Activated CD4-positive, alpha-beta memory T cell treated with anti-CD3 and anti-CD28 coated beads for 36 hours (primary cell): ENCODE results near the gene RALGPS1. TPM values are rescaled to one million over a fixed set of nuclear protein-coding genes. Genes with fewer than 3 reads are reported as not detected.

Source experiments
- CTCF ChIA-PET: fragments of 350-600 bp; sonication (Branson Sonifier 250); formaldehyde crosslinking; loops from one replicate; lab custom pipeline; 2021; ENCODE audit warnings: antibody characterized with exemption, inconsistent platforms; lab: Charles Lee
- POLR2A ChIA-PET: fragments of 350-600 bp; sonication (Branson Sonifier 250); formaldehyde crosslinking; loops from one replicate; lab custom pipeline; 2021; ENCODE audit warnings: antibody characterized with exemption; lab: Charles Lee
- DNase-seq: peaks from one replicate; pipeline ENCODE4 v3.0.0-alpha.2; 2020
- H3K27ac Mint-ChIP-seq: one replicate; pipeline ENCODE4 v1.8.0; 2021; ENCODE audit warnings: mixed read lengths
- H3K27me3 Mint-ChIP-seq: one replicate; pipeline ENCODE4 v1.8.0; 2021; ENCODE audit warnings: mixed read lengths
- H3K36me3 Mint-ChIP-seq: one replicate; pipeline ENCODE4 v1.8.0; 2021; ENCODE audit warnings: mixed read lengths
- H3K4me1 Mint-ChIP-seq: one replicate; pipeline ENCODE4 v1.8.0; 2021; ENCODE audit warnings: low read depth, mixed read lengths
- H3K4me3 Mint-ChIP-seq: one replicate; pipeline ENCODE4 v1.8.0; 2021; ENCODE audit warnings: mild to moderate bottlenecking, mixed read lengths
- H3K9me3 Mint-ChIP-seq: one replicate; pipeline ENCODE4 v1.8.0; 2021; ENCODE audit warnings: mixed read lengths
- intact Hi-C: fragments of 100-400 bp; cut with micrococcal nuclease; formaldehyde crosslinking; loops from one replicate; pipeline ENCODE4 v1.15.1; 2023
- total RNA-seq, 2 experiments: library from RNA; stranded (reverse); gene quantifications; one replicate each; pipeline ENCODE4 v1.2.3, GENCODE V29; 2021

The RALGPS1 gene
- total RNA-seq, 2 experiments from 2014 or later: 2.1 to 3.1 TPM

- intact Hi-C loops: no loop called here
- ChIA-PET POLR2A (no interaction called here), CTCF (no interaction called here)
- Mint-ChIP-seq H3K27me3 (no peaks in the 10 kb centered on the region), H3K4me1 (no peaks in the 10 kb centered on the region), H3K4me3 (no peak overlapping the region), H3K27ac (no peak overlapping the region), H3K9me3 (no peaks in the 10 kb centered on the region), H3K36me3 (no peaks in the 10 kb centered on the region)
- DNase-seq: no peak
Observed at GRCh38 chr9:127130235-127130634, 215.7 kb downstream of the RALGPS1 start.

- no peaks in the 10 kb centered on the region for H3K9me3 Mint-ChIP-seq
- no peaks in the 10 kb centered on the region for H3K4me1 Mint-ChIP-seq
- no peak overlapping the region for H3K27ac Mint-ChIP-seq
- H3K27me3 Mint-ChIP-seq: no peaks in the 10 kb centered on the region
- ChIA-PET POLR2A (no interaction called here), CTCF (no interaction called here)
- intact Hi-C loops: no loop called here
- no peak for DNase-seq
- no peak overlapping the region for H3K4me3 Mint-ChIP-seq
- no peaks in the 10 kb centered on the region for H3K36me3 Mint-ChIP-seq
Observed at GRCh38 chr9:127130661-127131538, 216.3 kb downstream of the RALGPS1 start.

- no peaks in the 10 kb centered on the region for H3K4me1 Mint-ChIP-seq
- no peak for DNase-seq
- H3K27me3 Mint-ChIP-seq: no peaks in the 10 kb centered on the region
- H3K27ac Mint-ChIP-seq: no peak overlapping the region
- intact Hi-C loops: no loop called here
- H3K4me3 Mint-ChIP-seq: no peak overlapping the region
- ChIA-PET POLR2A (no interaction called here), CTCF (no interaction called here)
- H3K36me3 Mint-ChIP-seq: no peaks in the 10 kb centered on the region
- no peaks in the 10 kb centered on the region for H3K9me3 Mint-ChIP-seq
Observed at GRCh38 chr9:127131871-127132270, 217.3 kb downstream of the RALGPS1 start.

GRCh38 chr9:127132375-127132774 lies 217.8 kb downstream of the RALGPS1 start:
- no peak overlapping the region for H3K4me3 Mint-ChIP-seq
- no peaks in the 10 kb centered on the region for H3K9me3 Mint-ChIP-seq
- H3K36me3 Mint-ChIP-seq: no peaks in the 10 kb centered on the region
- POLR2A ChIA-PET: no interaction called here
- CTCF ChIA-PET: no interaction called here
- intact Hi-C loops: no loop called here
- no peak overlapping the region for H3K27ac Mint-ChIP-seq
- H3K27me3 Mint-ChIP-seq: no peaks in the 10 kb centered on the region
- no peak for DNase-seq
- no peaks in the 10 kb centered on the region for H3K4me1 Mint-ChIP-seq

GRCh38 chr9:127132921-127133647 lies 218.5 kb downstream of the RALGPS1 start:
- H3K4me1 Mint-ChIP-seq: no peaks in the 10 kb centered on the region
- H3K4me3 Mint-ChIP-seq: no peak overlapping the region
- POLR2A ChIA-PET: no interaction called here
- CTCF ChIA-PET: no interaction called here
- no peaks in the 10 kb centered on the region for H3K9me3 Mint-ChIP-seq
- H3K36me3 Mint-ChIP-seq: no peaks in the 10 kb centered on the region
- intact Hi-C loops: no loop called here
- no peaks in the 10 kb centered on the region for H3K27me3 Mint-ChIP-seq
- no peak for DNase-seq
- no peak overlapping the region for H3K27ac Mint-ChIP-seq

- Mint-ChIP-seq H3K27ac (no peak overlapping the region), H3K4me1 (no peaks in the 10 kb centered on the region), H3K36me3 (no peaks in the 10 kb centered on the region), H3K27me3 (no peaks in the 10 kb centered on the region), H3K9me3 (no peaks in the 10 kb centered on the region), H3K4me3 (no peak overlapping the region)
- DNase-seq: no peak
- CTCF ChIA-PET: no interaction called here
- intact Hi-C loops: no loop called here
- POLR2A ChIA-PET: no interaction called here
Observed at GRCh38 chr9:127133739-127134167, 219.2 kb downstream of the RALGPS1 start.

GRCh38 chr9:127135056-127135745 lies 220.6 kb downstream of the RALGPS1 start:
- POLR2A ChIA-PET: no interaction called here
- no peaks in the 10 kb centered on the region for H3K27me3 Mint-ChIP-seq
- no peak overlapping the region for H3K27ac Mint-ChIP-seq
- CTCF ChIA-PET: no interaction called here
- no peak overlapping the region for H3K4me3 Mint-ChIP-seq
- no peaks in the 10 kb centered on the region for H3K36me3 Mint-ChIP-seq
- no peaks in the 10 kb centered on the region for H3K4me1 Mint-ChIP-seq
- no peaks in the 10 kb centered on the region for H3K9me3 Mint-ChIP-seq
- DNase-seq: no peak
- intact Hi-C loops: no loop called here

GRCh38 chr9:127136081-127136879 lies 221.7 kb downstream of the RALGPS1 start:
- ChIA-PET CTCF (no interaction called here), POLR2A (no interaction called here)
- intact Hi-C loops: no loop called here
- Mint-ChIP-seq H3K27me3 (no peaks in the 10 kb centered on the region), H3K4me3 (no peak overlapping the region), H3K4me1 (no peaks in the 10 kb centered on the region), H3K9me3 (no peaks in the 10 kb centered on the region), H3K27ac (no peak overlapping the region), H3K36me3 (no peaks in the 10 kb centered on the region)
- DNase-seq: no peak

- DNase-seq: no peak
- ChIA-PET CTCF (no interaction called here), POLR2A (interaction anchor here (0.6 kb wide), 1 partner anchor 199 kb away, joined by 3 read pairs; no protein-coding TSS in a partner anchor)
- Mint-ChIP-seq H3K36me3 (no peaks in the 10 kb centered on the region), H3K27ac (no peak overlapping the region), H3K4me1 (no peaks in the 10 kb centered on the region), H3K4me3 (no peak overlapping the region), H3K27me3 (no peaks in the 10 kb centered on the region), H3K9me3 (no peaks in the 10 kb centered on the region)
- intact Hi-C loops: no loop called here
Observed at GRCh38 chr9:127136880-127137639, 222.5 kb downstream of the RALGPS1 start.

GRCh38 chr9:127137640-127138360 lies 223.2 kb downstream of the RALGPS1 start:
- no peak overlapping the region for H3K27ac Mint-ChIP-seq
- no peaks in the 10 kb centered on the region for H3K36me3 Mint-ChIP-seq
- POLR2A ChIA-PET: no interaction called here
- intact Hi-C loops: no loop called here
- no peaks in the 10 kb centered on the region for H3K27me3 Mint-ChIP-seq
- no peak for DNase-seq
- CTCF ChIA-PET: interaction anchor here (1.0 kb wide), 1 partner anchor 197 kb away, joined by 3 read pairs; no protein-coding TSS in a partner anchor
- H3K4me1 Mint-ChIP-seq: no peaks in the 10 kb centered on the region
- H3K9me3 Mint-ChIP-seq: no peaks in the 10 kb centered on the region
- no peak overlapping the region for H3K4me3 Mint-ChIP-seq

GRCh38 chr9:127138444-127138843 lies 223.9 kb downstream of the RALGPS1 start:
- no peaks in the 10 kb centered on the region for H3K9me3 Mint-ChIP-seq
- ChIA-PET CTCF (interaction anchor here (1.0 kb wide), 1 partner anchor 198 kb away, joined by 3 read pairs; no protein-coding TSS in a partner anchor), POLR2A (no interaction called here)
- no peaks in the 10 kb centered on the region for H3K36me3 Mint-ChIP-seq
- H3K4me1 Mint-ChIP-seq: no peaks in the 10 kb centered on the region
- no peak overlapping the region for H3K27ac Mint-ChIP-seq
- intact Hi-C loops: no loop called here
- no peak for DNase-seq
- no peak overlapping the region for H3K4me3 Mint-ChIP-seq
- H3K27me3 Mint-ChIP-seq: no peaks in the 10 kb centered on the region
